Right lobe of liver (tissue), 4 donors: ENCODE data around the gene DGKE.

Experiments
- POLR2A ChIP-seq: fragments of 450-650 bp; IDR thresholded peaks from one replicate; pipeline ENCODE4 v1.6.1; 2017; ENCODE audit warnings: antibody characterized with exemption, mild to moderate bottlenecking
- TF ChIP-seq, protein P1 (sequence below), 4 donors: fragments of 200-600 bp in 3 of 4; fragments of 450-650 bp in 1 of 4; IDR thresholded peaks; one replicate each; pipeline versions ENCODE4 v1.5.1 to v1.8.0; 2016 to 2022; ENCODE audit warnings: antibody characterized with exemption in 4 of 4, mild to moderate bottlenecking in 2 of 4
- donor health status: DM: no; HTN: no; CAD: no.
- donor health status: DM: no; HTN: no; CAD: no.
- donor health status: DM: no; HTN: yes; CAD: no.

- TF ChIP-seq, protein P1, sequence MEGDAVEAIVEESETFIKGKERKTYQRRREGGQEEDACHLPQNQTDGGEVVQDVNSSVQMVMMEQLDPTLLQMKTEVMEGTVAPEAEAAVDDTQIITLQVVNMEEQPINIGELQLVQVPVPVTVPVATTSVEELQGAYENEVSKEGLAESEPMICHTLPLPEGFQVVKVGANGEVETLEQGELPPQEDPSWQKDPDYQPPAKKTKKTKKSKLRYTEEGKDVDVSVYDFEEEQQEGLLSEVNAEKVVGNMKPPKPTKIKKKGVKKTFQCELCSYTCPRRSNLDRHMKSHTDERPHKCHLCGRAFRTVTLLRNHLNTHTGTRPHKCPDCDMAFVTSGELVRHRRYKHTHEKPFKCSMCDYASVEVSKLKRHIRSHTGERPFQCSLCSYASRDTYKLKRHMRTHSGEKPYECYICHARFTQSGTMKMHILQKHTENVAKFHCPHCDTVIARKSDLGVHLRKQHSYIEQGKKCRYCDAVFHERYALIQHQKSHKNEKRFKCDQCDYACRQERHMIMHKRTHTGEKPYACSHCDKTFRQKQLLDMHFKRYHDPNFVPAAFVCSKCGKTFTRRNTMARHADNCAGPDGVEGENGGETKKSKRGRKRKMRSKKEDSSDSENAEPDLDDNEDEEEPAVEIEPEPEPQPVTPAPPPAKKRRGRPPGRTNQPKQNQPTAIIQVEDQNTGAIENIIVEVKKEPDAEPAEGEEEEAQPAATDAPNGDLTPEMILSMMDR (IDR thresholded peaks at IDR 0.05): no peak
- TF ChIP-seq POLR2A: no peak
Measured at GRCh38 chr17:56902348-56902747, 68.4 kb downstream of the DGKE start.
